ENCODE results near the gene ZNF146. TPM values are rescaled to one million over a fixed set of nuclear protein-coding genes. Genes with fewer than 3 reads are reported as not detected.
"Not testable (repeated sequence)": the region's sequence is repeated elsewhere in the genome, so short reads cannot be mapped to it uniquely, and the experiment has no call there.

ZNF146 gene
- total RNA-seq, 1 experiment from 2014 or later, result 156 TPM

DNA sequence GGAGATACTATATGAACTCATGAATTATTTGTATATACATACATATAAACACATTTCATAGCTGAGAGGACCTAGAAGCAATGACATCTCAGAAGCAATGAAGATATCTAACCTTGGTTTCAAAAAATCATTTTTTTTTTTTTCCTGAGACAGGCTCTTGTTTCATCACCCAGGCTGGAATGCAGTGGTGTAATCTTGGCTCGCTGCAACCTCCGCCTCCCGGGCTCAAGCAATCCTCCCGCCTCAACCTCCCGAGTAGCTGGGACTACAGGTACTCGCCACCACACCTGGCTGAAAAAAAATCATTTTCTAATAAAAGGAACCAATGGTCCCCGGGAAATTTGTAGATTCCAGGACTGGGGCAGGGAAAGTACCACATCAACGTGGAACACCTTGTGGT, 4.4 kb upstream of the ZNF146 start:
- no peaks in the 10 kb centered on the region for H3K27me3 ChIP-seq (ENCODE audit: control insufficient read depth, insufficient read depth, low read length)
- DNase-seq, result no peak

DNA sequence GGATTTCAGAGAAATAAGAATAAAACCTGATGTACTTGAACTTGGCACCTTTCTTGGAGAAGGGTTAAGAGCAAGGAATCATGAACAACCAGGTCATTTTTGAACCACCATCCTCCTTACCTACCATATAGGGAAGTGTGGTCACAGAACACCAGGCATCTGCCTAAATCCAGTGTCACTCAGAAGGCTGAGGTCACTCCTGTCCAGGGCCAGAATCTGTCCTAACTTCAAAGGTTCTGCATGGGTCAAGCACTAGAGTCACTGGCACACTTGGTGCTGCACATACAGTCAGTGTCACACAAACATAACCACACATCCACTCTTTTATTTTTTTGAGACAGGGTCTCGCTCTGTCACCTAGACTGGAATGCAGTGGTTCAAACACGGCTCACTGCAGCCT, 2.0 kb upstream of the ZNF146 start:
- H3K27me3 ChIP-seq (ENCODE audit: control insufficient read depth, insufficient read depth, low read length), result no peaks in the 10 kb centered on the region
- H3K4me3 ChIP-seq (ENCODE audit: insufficient read depth, low read depth, low read length), result no peak overlapping the region
- DNase-seq, result no peak
- no peaks in the 10 kb centered on the region for H3K36me3 ChIP-seq (replicated peaks; ENCODE audit: control insufficient read depth, insufficient read depth, low read length)

More for the DNA sequence above, 4.4 kb upstream of the ZNF146 start:
- Histone ChIP-seq H3K4me3 (ENCODE audit: insufficient read depth, low read depth, low read length) (no peak overlapping the region), H3K36me3 (replicated peaks; ENCODE audit: control insufficient read depth, insufficient read depth, low read length) (no peaks in the 10 kb centered on the region)

DNA sequence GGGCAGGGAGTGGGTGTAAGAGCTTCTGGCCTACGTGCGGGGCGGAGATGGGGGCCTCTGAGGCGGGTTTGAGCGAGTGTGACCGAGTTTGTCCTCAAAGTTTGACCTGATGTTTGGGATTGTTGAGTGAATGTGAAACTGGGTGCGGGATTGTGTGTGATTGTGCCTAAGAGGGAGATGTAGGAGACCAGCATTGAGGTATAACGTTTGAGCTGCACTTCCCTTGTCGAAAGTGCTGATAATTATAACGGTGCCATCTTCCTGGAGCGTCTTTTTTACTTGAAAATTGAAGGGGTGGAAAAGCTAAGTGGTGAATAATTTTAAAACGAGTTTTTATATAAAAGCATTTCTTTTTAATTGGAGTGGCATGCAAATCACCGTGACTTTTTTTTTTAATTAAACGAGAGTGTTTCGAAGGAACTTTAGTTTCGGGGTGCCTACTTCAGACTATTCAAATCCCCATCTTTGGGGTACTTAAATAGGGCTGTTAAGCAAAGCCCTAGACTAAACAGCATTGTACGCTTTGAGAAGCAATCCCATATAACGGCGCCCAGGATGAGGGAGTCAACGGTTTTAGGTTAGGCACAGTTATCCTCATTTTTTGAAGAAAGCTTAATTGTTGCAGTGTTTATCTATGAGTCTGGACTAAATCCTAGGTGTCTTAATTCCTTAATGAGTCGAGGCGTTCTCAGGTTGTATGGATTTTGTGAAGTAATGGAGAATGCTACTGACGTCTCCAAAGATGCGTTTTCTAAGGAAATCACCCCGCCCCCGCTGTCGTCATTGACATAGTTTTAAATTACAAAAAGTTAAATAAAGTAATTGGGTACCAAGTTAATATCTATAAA, 594 bp downstream of the ZNF146 start:
- Histone ChIP-seq H3K36me3 (replicated peaks; ENCODE audit: control insufficient read depth, insufficient read depth, low read length) (peaks cover 1% of the 10 kb centered on the region), H3K27me3 (ENCODE audit: control insufficient read depth, insufficient read depth, low read length) (no peaks in the 10 kb centered on the region), H3K4me3 (ENCODE audit: insufficient read depth, low read depth, low read length) (peak overlapping the region; percentile 95)
- DNase-seq, result peak; percentile 40

DNA sequence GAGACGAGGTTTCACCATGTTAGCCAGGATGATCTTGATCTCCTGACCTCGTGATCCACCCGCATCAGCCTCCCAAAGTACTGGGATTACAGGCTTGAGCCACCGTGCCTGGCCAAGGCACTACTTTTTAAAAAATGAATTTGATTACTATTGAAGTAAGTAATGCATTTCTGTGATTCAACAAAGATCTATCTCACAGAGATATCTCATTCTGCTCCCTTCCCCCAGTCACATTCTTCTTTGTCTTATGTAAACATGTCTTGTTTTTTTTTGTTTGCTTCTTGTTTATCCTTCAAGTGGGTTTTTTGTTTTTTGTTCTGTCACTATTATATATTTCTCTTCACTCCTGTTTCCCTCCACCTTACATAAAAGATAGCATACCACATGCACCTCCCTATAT, 6.6 kb downstream of the ZNF146 start:
- H3K36me3 ChIP-seq (replicated peaks; ENCODE audit: control insufficient read depth, insufficient read depth, low read length), result peaks cover 7% of the 10 kb centered on the region
- H3K4me3 ChIP-seq (ENCODE audit: insufficient read depth, low read depth, low read length), result no peak overlapping the region
- H3K27me3 ChIP-seq (ENCODE audit: control insufficient read depth, insufficient read depth, low read length), result no peaks in the 10 kb centered on the region
- no peak for DNase-seq

DNA sequence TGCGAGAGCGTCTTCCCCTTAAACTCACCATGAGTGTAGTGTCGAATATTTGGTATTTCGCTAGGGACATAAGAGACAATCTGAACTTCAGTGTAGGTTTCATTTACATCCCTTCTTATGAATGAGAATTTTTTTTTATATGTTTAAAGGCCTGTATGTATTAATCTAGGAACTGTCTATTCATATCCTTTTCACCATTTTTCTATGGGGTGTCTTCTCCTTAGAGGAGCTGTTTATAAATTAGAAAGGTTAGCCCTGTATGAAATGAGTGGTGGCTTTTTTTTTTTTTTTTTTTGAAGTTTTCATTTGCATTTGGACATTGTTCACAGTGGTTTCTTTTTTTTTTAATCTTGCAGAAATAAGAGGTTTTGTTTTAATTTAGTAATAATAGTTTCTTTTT, 7.6 kb downstream of the ZNF146 start:
- Histone ChIP-seq H3K4me3 (ENCODE audit: insufficient read depth, low read depth, low read length) (no peak overlapping the region), H3K36me3 (replicated peaks; ENCODE audit: control insufficient read depth, insufficient read depth, low read length) (peaks cover 7% of the 10 kb centered on the region), H3K27me3 (ENCODE audit: control insufficient read depth, insufficient read depth, low read length) (no peaks in the 10 kb centered on the region)
- DNase-seq, result no peak

DNA sequence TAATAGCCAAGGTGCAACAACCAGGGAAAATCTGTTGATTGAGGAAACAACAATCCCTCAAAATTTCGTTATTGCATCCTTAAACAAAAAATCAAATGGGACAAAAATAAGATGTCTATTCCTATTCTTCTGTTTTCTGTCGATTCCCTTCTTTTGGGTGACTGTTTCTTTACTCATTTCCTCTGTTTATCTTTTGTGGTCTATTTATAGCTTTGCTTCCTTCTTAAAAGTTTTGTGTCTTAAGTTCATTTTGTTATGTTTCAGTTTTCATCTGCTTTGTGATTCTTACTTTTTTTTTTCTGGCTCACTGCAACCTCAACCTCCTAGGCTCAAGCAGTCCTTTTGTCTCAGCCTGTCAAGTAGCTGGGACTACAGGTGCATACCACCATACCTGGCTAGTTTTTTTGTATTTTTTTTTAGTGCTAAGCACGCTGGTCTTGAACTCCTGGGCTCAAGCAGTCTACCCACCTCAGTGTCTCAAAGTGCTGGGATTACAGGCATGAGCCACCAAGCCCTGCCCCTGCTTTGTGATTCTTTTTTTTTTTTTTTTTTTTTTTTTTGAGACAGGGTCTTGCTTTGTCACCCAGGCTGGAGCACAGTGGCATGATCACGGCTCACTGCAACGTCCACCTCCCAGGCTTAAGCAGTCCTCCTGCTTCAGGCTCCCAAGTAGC, 10.4 kb downstream of the ZNF146 start:
- H3K36me3 ChIP-seq (replicated peaks; ENCODE audit: control insufficient read depth, insufficient read depth, low read length), result peaks cover 21% of the 10 kb centered on the region

DNA sequence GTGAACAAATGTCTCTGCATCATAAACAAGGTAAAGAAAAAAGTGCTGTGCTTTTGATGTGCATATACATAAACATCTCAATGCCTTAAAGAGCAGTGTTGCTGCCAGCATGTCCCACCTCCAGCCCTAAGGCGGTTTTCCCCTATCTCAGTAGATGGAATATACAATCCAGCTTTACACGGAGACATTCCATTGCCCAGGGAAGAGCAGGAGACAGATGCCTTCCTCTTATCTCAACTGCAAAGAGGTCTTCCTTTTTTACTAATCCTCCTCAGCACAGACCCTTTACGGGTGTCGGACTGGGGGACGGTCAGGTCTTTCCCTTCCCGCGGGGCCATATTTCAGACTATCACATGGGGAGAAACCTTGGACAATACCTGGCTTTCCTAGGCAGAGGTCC, 18.7 kb downstream of the ZNF146 start:
- peaks cover 37% of the 10 kb centered on the region for H3K36me3 ChIP-seq (replicated peaks; ENCODE audit: control insufficient read depth, insufficient read depth, low read length)
- not testable (repeated sequence) for H3K27me3 ChIP-seq (ENCODE audit: control insufficient read depth, insufficient read depth, low read length); H3K4me3 ChIP-seq (ENCODE audit: insufficient read depth, low read depth, low read length); DNase-seq

More for the DNA sequence above, 10.4 kb downstream of the ZNF146 start:
- Histone ChIP-seq H3K27me3 (ENCODE audit: control insufficient read depth, insufficient read depth, low read length) (no peaks in the 10 kb centered on the region), H3K4me3 (ENCODE audit: insufficient read depth, low read depth, low read length) (no peak overlapping the region)
- no peak for DNase-seq

DNA sequence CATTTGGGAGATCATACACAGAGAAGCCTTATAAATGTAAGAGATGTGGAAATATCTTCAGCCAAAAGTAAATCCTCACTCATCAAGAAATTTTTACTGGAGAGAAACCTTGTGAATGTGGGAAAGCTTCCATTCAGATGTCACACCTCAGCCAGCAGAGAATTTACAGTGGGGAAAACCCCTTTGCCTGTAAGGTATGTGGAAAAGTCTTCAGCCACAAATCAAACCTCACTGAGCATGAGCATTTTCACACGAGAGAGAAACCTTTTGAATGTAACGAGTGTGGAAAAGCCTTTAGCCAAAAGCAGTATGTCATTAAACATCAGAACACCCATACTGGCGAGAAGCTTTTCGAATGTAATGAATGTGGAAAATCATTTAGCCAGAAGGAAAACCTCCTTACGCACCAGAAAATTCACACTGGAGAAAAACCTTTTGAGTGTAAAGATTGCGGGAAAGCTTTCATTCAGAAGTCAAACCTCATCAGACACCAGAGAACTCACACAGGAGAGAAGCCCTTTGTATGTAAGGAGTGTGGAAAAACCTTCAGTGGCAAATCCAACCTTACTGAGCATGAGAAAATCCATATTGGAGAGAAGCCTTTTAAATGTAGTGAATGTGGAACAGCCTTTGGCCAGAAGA, 21.5 kb downstream of the ZNF146 start:
- DNase-seq, result no peak
- no peak overlapping the region for H3K4me3 ChIP-seq (ENCODE audit: insufficient read depth, low read depth, low read length)
- peaks cover 22% of the 10 kb centered on the region for H3K36me3 ChIP-seq (replicated peaks; ENCODE audit: control insufficient read depth, insufficient read depth, low read length)
- H3K27me3 ChIP-seq (ENCODE audit: control insufficient read depth, insufficient read depth, low read length), result no peaks in the 10 kb centered on the region

DNA sequence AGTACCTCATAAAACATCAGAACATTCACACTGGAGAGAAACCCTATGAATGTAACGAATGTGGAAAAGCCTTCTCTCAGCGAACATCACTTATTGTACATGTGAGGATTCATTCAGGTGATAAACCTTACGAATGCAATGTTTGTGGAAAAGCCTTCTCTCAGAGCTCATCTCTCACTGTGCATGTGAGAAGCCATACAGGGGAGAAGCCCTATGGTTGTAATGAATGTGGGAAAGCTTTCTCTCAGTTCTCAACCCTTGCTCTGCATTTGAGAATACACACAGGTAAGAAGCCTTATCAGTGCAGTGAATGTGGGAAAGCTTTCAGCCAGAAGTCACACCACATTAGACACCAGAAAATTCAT, 22.0 kb downstream of the ZNF146 start:
- no peak for DNase-seq
- Histone ChIP-seq H3K27me3 (ENCODE audit: control insufficient read depth, insufficient read depth, low read length) (no peaks in the 10 kb centered on the region), H3K36me3 (replicated peaks; ENCODE audit: control insufficient read depth, insufficient read depth, low read length) (peaks cover 22% of the 10 kb centered on the region), H3K4me3 (ENCODE audit: insufficient read depth, low read depth, low read length) (no peak overlapping the region)

DNA sequence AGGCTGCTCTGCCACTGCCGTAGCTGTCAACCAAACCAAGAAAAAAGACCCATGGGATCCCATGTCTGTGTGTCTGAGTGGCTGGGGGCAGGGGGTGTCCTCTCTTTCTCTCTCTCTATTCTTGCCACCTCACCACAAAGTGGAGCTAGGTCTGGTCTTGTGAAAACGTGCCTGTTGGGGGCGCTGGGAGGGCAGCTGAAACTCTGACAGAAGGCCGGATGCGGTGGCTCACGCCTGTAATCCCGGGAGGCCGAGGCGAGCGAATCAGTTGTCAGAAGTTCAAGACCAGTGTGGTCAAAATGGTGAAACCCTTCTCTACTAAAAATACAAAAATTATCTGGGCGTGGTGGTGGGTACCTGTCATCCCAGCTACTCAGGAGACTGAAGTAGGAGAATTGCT, 29.2 kb downstream of the ZNF146 start:
- peak; percentile 52 for DNase-seq
- no peaks in the 10 kb centered on the region for H3K36me3 ChIP-seq (replicated peaks; ENCODE audit: control insufficient read depth, insufficient read depth, low read length)
- no peak overlapping the region for H3K4me3 ChIP-seq (ENCODE audit: insufficient read depth, low read depth, low read length)
- no peaks in the 10 kb centered on the region; the same call in 1 of the 2 replicates for H3K27me3 ChIP-seq (ENCODE audit: control insufficient read depth, insufficient read depth, low read length)

DNA sequence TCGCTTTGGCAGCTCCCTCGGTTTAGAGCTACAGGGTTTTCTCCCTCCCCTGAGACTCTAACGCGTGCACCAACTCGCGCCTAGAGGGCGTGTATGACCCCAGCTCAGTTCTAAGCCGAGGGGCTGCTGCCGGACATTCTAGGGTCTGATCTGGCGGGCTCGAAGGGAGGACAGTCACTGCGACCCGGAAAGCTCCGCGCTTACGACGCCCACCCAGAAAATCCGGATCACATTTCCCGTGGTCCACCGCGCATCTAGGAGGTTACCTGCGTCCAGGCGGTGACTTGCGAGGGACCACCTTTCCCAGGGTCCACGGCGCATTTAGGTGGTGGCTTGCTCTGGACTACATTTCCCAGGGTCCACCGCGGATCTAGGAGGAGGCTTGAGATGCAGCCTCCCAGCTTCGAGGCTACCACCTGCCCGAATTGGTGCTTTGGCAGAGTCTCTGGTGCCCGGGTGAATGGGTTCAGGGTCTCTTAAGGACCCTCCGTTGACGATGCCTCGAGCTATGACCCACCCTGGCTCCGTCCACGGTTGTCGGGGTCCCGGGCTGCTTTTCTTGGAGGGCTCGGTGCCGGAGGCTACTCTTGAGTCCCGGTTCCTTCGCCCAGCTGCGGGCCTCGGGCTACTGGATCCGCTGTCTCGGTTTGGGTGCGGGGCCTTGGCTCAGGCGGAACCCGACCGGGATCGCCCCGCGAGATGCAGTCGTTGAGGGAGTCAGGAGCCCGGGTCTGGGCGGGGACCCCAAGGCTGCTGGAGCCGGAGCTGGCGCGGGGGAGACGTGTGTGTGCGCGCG, 30.5 kb downstream of the ZNF146 start:
- peak overlapping the region; percentile 58 for H3K4me3 ChIP-seq (ENCODE audit: insufficient read depth, low read depth, low read length)
- H3K36me3 ChIP-seq (replicated peaks; ENCODE audit: control insufficient read depth, insufficient read depth, low read length), result no peaks in the 10 kb centered on the region
- peak; percentile 93 for DNase-seq
- H3K27me3 ChIP-seq (ENCODE audit: control insufficient read depth, insufficient read depth, low read length), result no peaks in the 10 kb centered on the region; the same call in 1 of the 2 replicates

DNA sequence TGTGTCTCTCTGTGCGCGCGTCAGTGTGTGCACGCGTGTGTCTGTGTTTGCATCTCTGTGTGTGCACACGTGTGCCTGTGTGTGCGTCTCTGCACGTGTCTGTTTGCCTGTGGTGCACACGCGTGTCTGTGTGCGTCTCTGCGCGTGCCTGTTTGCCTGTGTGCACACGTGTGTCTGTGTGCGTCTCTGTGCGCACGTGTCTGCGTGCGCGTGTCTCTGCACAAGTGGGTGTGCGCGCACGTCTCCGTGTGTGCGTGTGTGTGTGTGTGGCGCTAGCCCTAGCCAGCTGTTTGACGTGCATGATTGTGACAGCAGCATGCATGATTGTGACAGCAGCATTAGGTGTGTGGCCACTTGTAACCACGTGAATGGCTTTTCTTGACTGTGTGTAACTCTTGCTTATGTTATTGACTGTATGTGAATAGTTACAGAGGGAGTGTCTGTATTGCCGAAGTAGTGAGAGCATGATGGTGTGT, 31.1 kb downstream of the ZNF146 start:
- peak overlapping the region; percentile 58 for H3K4me3 ChIP-seq (ENCODE audit: insufficient read depth, low read depth, low read length)
- DNase-seq, result no peak
- H3K27me3 ChIP-seq (ENCODE audit: control insufficient read depth, insufficient read depth, low read length), result no peaks in the 10 kb centered on the region; the same call in 1 of the 2 replicates
- no peaks in the 10 kb centered on the region for H3K36me3 ChIP-seq (replicated peaks; ENCODE audit: control insufficient read depth, insufficient read depth, low read length)

DNA sequence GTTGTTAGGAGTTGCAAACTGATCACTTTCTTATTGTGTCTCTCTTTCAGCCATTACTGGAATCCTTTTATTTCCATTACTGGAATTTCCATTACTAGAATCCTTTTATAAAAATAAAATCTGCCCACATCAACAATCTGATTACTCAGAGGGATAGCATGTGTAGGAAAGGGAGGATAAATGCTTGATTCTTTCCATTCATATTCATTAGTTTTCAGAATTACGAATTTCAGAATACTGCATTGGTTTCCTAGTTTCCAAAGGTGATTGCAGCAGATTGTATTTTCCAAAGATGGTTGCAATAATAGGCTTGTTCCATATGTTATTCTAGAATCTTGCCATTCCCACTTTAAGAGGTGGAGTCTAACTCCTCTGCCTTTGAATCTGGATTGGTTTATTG, 37.1 kb downstream of the ZNF146 start:
- Histone ChIP-seq H3K36me3 (replicated peaks; ENCODE audit: control insufficient read depth, insufficient read depth, low read length) (no peaks in the 10 kb centered on the region), H3K4me3 (ENCODE audit: insufficient read depth, low read depth, low read length) (no peak overlapping the region), H3K27me3 (ENCODE audit: control insufficient read depth, insufficient read depth, low read length) (no peaks in the 10 kb centered on the region; the same call in 1 of the 2 replicates)
- no peak for DNase-seq

DNA sequence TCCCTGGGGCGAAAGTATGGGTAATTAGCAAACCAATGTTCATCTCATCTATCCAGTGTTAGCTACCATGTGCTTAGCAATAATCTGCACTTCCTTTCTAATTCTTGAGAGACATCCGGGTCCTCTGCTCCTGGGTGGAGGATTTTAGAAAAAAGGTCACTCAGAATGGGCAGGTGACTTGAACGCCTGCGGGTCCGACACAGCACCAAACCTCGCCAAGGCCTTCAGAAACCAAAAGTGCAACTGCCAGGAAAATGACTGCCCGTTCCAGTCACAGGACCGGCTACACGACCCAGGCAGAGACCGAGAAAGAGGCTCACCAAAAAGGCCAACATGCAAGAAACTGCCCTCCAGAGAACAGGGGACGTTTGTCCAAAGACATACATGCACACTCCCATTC, 39.9 kb downstream of the ZNF146 start:
- DNase-seq, result no peak
- Histone ChIP-seq H3K36me3 (replicated peaks; ENCODE audit: control insufficient read depth, insufficient read depth, low read length) (no peaks in the 10 kb centered on the region), H3K27me3 (ENCODE audit: control insufficient read depth, insufficient read depth, low read length) (no peaks in the 10 kb centered on the region; the same call in 1 of the 2 replicates), H3K4me3 (ENCODE audit: insufficient read depth, low read depth, low read length) (no peak overlapping the region)

Measured in H7 (cell line).